T-helper 1 cell (primary cell): ENCODE results near the gene PON3.
A peak's percentile ranks its signal among the peaks of the same experiment; 100 is the strongest.
"Not testable (repeated sequence)": the region's sequence is repeated elsewhere in the genome, so short reads cannot be mapped to it uniquely, and the experiment has no call there.

ENCODE experiments used
- DNase-seq, 5 donors: peaks; one replicate each; pipeline ENCODE4 v3.0.0-alpha.2; 2012 to 2020

Gene PON3

DNA sequence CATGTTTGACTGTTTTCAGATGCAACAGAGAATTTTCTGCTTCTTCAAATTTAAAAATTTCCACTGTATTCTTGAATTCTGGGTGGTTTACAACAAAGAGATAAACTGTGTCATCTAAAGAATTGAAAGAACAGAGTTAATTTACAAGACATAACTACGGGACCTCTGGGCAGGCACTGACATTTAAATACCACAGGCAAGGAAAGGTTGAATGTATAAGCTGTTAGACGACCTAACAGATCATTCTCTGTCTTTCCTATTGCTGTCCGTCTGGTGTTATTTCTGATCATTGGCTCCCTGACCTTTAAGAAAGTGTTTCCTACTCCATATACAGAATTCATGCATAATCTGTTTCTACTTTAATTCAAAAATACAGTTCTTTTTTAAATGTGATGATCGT lies 15.5 kb upstream of the PON3 start:
- DNase-seq = no peak

DNA sequence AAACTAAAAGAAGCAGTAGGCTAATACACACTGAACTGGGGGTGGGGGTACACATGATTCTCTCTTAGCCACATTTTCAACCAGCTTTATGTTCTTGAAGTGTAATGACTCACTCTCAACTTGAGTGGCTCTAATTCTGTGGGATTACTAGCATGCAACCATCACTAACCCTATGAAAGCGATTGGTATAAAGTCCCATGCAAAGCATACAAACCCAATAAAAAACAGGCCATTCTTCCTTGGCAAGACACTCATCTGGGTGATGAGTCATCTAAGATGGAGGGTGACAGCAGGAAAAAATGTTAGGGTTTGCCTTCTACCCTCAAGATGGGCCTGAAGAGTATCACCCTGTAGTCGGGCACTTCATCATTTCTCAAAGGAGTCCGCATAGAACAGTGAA lies 14.9 kb upstream of the PON3 start:
- peak in 1 of 5 donors; percentile 5 for DNase-seq

DNA sequence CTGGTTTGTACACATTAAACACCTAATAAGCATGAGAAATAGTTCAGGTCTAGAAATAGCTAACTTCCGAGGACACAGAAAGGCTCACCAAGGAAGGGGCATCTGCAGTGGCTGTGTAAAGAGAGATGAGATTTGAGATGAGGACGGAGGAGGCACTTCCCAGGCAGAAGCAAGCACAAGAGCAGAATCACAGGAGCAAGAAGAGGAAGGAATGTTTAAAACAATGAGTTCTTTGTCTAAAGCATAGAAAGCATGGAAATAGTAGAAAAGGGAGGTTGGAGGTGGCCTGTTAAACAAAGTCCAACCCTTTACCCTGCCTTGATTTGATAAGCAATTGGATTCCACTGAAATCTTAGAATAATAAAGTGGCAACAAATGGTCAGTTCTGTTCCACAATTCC lies 11.6 kb upstream of the PON3 start:
- DNase-seq = no peak

DNA sequence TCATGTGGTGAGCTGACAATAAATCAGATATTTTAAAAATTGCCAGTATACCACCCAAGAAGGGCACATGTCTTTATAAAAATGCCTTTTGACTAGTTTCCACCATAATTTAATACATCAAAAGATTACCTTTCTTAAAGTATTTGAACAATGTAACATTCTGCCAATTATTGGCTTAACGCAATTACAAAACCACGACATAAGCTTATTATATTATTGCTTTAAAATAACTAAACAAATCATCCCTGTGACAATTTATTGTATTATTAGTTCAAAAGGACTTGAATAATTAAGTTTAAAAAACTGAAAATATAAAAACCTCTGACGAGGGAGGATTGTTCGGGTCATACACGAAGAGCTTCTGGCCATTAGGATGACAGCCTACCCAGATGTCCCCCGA lies 9.6 kb upstream of the PON3 start:
- DNase-seq = no peak

DNA sequence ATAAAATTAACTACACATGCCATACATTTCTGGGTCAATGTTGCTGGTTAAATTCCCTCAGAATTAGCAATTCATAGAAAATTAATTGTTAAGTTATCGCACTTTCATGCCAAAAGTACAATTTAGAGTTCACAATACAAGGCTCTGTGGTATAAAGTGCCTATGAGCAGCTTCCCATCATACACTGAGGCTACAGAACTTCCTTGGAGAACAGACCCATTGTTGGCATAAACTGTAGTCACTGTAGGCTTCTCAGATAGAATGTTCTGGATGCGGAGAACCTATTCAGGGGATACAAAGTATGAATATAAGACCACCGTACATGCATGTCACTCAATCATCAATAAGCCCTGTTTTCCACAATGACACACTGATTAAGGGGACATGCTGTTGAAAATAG lies 9.0 kb upstream of the PON3 start:
- no peak for DNase-seq

DNA sequence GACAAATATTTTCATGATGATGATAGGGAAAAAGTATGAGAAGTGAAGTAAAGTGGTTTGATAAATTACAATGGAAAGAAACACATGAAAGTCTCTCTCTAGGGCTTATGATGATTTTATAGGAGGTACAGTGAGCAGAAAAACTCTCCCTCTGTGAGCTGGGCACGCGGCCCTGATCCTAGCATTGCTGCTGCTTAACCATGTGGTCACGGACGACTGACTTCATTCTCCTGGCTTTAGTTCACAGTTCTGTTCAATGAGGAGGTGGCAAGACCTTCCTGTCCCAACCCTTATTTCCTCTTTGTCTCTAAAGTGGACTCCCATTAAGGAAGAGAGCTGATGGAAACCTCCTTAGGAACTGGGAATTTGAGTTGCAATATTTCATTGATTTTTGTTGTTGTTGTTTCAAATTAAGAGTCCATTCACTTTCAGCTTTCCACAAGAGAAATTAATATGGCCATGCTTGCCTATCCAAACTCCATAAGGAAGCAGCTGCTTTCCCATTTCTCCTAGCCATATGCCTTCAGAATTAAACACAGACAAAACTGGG lies 8.2 kb upstream of the PON3 start:
- no peak for DNase-seq

DNA sequence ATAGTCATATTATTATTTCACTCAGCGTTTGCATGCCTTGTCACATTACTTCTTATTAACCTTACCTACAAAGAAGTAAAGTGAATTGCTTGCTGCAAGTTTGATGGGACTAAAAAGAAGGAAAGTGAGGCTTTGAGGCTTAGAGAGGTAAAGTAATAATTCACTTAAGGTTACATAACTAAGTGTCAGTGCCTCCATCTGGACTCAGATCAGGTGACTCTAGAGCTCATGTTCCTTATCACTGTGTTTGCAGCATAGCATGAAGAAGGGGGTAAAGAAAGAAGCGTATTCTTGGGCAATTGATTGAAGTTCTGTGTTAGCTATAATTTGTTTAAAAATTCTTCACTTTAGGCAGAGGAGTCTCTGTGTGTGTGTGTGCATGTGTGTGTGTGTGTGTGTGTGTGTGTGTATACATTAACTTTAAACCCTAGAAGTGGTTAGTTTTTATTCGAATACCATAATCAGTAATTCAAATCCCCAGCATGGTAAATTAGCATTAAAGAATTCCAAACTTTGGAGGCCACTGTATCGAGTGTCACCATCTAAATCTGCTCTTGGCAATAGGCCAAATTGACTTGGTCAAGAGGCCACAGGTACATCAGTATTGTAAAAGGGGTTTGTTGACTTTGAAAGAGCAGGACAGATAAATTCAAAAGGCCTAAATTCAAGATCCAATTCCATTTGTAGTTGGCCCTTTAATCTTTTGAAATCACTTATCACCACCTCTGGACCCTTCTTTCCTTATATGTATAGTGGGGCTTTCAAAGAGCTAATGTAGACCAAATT lies 2.2 kb upstream of the PON3 start:
- DNase-seq = no peak

DNA sequence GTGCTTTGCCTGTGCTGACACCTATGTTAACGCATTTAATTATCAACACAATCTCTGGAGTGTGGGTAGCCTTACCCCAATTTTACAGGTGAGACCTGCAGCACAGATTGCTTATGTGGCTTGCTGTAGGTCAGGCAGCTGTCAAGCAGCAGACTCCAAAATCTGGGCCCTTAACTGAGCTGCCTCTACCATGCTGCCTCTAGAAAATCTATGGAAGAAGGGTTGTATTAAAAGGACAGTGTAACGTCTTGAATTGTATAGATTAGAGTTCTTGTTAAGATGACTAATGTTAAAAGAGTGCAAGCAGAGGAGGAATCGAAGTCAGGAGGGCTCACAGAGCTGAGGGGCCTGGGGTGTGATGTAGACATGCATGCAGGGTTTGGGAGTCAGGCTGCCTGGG lies 1.2 kb upstream of the PON3 start:
- DNase-seq = no peak

DNA sequence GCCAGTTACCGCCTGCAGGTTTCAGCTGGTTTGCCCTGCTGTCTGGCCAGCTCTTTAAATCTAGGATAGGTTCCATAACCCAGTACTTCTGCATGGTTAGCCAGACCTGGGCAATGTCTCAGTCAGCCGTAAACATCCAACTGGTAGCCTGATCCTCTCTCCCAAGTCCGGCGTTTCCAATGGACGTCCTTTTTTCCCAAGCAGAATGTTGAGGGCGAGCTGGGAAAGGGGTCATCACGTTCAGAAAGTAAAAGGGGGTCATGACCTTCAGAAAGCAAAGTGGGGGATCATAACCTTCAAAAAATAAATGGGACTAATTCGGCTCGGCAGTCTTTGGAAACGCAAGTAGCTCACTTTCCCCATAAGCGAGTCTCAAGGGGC lies 430 bp downstream of the PON3 start:
- DNase-seq = no peak

DNA sequence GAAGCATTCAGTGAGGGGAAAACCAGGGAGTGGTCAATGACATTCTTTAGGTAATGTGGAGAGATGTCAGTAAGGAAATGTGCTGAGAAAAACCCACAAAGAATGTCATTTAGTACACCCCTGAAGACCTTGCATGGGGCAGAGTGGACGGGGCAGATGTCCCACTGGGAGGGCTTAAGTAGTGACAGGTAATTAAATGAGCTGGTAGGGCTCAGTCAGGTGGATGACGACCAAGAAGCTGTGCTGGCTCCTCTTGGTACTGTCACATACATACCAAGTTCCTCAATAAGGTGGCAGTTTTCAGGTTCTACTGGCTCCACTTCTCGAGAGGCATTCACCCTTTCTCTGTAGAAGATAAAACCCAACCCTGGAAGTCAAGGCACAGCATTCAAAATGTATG lies 1.8 kb downstream of the PON3 start:
- no peak for DNase-seq

DNA sequence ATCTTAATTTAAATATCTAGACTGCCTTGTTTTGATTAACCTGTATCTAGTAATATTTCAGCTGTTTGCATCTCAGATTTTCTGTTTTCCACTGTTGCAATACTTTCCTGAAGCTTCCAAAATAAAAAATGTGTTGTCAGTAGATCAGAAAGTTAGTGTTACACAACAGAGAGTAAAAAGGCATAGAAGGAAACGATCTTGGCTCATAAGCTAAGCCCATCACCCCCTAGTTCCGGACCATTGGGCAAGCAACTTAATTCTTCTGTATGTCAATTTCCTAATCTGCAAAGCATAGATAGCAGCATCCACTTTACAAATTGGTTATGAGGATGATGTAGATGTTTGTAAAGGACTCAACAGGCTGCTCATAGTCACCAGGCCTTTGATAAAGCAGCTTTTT lies 4.4 kb downstream of the PON3 start:
- DNase-seq = no peak

DNA sequence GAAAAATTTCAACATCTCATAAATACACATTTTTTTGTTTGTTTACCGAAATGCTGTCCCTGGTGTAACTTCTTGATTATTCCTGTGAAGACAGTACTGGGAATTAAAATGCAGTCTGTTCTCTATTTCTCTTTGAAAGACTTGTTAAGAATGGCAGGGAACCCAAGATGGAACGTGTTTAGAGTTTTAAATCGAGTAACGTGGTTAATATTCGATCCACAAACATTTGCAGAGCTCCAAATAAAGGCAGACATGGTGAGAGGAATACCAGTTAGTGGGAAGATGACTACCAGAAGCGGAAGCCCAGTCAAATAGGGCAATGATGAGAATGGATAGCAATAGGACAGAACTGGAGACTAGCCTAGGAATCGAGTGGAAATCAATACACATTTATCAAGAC lies 6.7 kb downstream of the PON3 start:
- DNase-seq = no peak

DNA sequence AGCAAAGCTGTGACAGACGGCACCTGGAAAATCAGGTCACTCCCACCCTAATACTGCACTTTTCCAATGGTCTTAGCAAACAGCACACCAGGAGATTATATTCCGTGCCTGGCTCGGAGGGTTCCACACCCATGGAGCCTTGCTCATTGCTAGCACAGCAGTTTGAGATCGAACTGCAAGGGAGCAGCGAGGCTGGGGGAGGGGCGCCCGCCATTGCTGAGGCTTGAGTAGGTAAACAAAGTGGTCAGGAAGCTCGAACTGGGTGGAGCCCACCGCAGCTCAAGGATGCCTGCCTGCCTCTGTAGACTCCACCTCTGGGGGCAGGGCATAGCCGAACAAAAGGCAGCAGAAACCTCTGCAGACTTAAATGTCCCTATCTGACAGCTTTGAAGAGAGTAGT lies 16.7 kb downstream of the PON3 start:
- DNase-seq = not testable (repeated sequence)

DNA sequence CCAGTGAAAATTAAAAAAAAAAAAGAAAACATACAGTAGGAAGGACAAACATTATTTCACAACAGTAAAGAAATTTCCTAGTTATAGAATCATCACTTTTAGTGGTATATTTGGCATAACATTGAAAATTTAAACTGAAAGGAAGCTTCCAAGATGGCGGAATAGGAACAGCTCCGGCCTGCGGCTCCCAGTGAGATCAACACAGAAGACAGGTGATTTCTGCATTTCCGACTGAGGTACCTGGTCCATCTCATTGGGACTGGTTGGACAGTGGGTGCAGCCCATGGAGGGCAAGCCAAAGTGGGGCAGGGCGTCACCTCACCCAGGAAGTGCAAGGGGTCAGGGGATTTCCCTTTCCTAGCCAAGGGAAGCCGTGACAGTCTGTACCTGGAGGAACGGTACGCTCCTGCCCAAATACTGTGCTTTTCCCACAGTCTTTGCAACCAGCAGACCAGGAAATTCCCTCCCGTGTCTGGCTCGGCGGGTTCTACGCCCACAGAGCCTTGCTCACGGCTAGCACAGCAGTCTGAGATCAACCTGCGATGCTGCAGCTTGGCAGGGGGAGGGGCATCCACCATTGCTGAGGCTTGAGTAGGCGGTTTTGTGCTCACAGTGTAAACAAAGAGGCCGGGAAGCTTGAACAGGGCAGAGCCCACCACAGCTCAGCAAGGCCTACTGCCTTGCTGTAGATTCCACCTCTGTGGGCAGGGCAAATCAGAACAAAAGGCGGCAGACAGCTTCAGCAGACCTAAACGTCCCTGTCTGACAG lies 19.4 kb downstream of the PON3 start:
- no peak for DNase-seq

DNA sequence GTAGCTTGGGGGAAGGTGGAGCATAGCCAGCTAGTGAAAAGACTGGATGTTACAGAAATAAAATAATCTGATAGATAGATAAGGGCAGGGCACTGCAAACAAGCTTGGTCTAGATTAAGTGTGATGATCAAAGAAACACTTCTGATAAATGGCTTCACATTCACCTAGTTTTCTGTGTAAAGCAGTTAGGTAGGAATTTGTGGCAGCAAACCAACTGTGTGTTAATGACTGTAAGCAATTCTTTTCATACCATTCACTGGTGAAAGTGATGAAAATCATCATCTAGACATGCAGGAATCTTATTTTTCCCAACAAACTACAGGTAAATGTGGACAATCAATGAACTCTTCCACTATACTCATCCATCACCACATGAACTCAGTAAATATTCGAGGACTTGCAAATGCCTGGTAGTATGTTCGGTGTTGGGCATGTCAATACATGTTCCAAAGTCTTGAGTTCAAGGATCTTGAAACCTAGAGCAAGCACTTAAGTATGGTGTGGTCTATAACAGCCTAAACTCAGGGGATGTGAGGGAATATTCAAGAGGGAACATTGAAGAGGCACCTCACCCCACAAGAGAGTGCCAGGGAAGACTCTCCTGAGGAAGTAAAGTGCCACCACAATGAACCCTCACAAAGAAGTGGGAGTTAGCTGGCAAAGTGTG lies 20.5 kb downstream of the PON3 start:
- DNase-seq = no peak

DNA sequence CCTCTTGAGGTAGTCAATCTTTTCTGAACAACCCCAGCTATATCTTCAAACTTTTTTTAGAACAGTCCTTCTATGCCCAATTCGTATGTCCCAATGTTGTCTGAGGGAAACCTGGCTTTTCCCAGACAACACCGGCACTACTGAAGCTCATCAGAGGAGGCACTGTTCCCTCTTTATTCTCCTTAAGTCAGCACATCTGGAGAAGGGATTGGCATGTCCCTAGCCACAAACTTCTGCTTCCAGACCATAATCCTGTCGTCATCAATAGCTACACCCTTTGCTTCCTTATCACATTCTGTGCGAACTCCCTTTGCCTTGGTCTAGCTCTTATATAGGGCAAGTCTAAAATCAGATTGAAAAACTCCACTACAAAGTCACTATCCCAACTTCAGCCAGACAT lies 22.9 kb downstream of the PON3 start:
- DNase-seq = no peak

DNA sequence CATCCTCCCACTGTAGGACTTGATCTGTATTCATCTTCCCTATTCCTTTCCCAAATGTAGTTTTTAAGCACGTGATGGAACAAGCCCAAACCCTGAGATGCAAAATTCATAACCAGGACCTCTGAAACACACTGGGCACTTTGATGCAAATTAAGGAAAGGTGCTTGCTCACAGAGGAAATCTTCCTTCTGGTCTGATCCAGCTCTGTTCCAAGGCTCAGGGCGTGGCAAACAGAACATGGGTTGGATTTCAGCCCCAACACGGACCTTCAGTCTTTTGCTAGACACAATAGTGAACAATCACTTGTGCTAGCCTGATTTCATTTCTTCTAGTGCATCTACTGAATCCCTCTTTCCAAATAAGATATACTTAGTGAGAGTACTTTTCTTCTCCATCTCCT lies 27.9 kb downstream of the PON3 start:
- no peak for DNase-seq

DNA sequence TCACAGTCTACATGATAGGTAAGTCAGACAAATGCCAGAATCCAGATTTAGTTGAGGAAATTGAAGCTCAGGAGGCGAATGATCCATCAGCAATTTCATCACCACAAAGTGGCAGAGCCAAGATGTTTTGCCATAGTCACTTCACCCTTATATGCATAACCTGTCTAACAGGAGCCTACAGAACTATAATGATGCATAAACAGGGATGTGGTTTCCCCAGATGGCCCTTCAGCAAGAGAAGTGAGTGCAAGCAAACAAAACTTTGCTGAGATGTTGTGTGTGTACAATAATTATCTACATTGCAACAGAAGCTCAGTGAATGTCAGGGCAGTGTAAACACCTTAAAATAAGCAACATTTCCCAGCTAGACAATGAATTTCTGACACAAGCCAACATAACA lies 28.6 kb downstream of the PON3 start:
- no peak for DNase-seq

DNA sequence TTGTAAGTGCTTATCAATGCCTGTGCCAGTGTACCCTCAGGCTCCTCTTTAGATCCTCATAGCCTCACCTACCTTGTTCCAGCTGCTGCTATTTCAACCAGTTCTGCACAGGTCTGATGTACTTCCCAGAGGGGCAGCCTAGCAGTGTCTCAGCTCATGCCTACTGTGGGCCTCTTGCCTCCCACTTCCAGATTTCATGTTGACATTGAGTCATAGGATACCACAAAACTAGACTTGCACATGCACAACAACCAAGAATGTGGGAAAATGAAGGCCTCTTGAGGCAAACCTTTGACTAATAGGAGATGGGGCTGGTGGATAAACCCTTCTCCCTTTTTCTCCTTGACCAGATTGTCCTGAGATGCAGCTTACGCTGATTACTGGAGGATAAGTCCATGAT lies 31.0 kb downstream of the PON3 start:
- DNase-seq = no peak

DNA sequence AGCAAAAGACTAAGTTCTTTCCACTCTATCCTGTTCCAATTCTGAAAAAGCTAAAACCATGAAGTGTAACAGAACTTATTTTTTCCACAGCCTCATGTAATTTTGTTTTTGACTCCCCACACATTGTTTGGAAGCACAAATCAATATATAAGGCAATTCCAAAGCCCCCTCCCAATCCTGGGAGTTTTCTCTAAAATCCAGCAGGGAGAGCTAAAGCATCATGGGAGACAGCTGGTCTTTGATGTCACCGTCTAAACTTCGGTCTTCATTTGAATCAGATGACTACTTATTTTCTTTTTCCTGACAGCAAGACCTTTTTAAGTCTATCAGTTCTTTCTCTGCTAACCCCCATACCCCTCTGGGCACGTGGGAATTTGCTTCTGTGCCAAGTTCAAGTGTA lies 38.6 kb downstream of the PON3 start:
- DNase-seq = no peak

DNA sequence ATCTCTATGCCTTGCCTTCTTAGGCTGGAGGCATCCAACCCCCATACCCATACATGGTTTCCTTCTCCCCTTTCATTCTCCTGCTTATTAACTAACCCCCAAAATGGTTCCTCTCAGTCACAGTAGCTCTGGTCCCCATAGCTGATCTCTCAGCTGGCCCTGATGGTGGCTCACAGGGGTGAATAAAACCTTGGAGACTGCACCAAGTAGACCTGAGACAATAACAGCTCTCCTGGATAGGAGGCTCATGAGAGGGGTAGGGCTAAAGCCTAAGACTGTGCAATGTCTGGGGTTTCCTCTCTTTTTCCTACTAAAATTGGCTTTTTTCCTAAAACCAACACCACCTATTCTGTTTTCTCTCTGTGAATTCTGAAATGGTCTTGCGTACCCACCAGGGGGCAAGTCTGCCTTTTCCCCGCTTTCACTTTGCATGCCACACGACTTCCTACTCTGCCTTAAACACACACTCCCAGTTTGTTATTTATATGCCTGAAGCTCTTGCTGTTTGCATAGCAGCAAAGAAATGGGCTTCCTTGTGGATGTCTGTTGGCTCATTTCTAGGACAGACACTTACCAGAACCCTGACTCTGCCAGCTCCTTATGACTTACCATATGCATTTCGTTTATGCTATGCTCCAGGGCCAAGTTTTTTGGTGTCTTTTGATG lies 53.4 kb downstream of the PON3 start:
- DNase-seq = no peak

DNA sequence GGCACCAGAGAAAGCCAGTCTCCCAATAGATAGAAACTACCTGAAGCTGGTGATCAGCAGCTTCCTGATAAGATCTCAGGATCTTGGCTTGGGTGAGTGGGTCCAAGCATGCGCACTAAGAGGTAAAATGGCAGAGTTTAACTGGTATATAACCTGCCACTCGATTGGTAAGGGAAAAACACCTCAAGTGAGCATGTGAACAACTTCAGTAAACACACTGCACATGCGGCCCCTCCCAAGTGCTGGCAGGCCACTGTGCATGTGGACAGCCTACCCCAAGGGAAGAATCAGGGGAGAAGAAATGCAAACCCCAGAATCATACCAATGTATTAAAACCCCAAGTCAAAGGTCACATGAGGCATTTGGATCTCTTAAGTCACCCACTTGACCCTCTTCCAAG lies 54.1 kb downstream of the PON3 start:
- no peak for DNase-seq

DNA sequence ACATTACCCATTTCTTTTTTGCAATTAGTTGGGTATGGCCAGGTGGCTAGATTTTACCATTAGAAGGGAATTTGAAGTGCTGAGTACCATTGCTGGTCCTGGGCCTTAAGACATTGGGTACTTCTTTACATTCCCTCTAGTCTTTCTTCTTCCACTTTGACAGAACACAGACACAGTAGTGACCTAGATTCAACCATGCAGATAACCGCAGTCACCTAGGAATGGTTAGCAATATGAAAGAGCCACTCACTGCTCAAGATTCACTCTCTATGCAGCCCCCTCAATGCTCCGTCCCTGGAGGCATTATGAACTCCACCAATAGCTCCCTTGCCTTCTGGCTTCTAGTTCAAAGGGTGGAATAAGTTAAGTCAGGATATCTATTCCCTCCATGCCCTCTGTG lies 55.7 kb downstream of the PON3 start:
- DNase-seq = no peak
